ENCODE measurements around the gene MCM9.

MCM9 gene

DNA sequence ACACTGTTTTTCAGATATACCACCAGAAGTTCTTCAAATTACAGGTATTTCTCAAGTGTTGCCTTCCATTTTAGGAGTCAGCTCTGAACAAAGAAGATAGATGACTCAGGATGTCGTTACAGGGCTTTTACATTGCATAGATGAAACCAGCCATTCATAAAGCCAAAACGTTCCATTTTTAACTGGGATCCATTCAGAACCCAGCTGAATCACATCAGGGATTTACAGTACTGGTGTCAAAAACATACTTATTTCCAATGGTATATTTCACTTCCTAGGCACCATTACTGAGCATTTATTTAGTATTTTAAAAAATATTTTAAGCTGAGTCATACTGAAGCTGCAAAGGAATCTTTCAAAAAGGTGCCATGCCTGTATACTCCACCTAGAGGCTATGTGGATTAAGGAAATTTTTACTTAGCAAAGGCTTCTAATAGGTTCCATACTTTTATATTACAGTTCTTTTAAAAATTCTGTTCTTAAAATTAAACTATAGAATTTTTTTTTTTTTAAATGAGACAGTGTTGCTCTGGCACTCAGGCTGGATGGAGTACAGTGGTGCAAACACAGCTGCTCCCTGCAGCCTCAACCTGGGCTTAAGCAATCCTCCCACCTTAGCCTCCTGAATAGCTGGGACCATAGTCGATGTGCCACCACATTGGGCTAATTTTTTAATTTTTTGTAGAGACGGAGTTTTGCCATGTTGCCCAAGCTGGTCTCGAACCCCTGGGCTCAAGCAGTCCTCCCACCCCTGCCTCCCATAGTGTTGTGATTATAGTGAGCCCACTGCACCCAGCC, 38.4 kb downstream of the MCM9 start:
- TF ChIP-seq, protein P1, sequence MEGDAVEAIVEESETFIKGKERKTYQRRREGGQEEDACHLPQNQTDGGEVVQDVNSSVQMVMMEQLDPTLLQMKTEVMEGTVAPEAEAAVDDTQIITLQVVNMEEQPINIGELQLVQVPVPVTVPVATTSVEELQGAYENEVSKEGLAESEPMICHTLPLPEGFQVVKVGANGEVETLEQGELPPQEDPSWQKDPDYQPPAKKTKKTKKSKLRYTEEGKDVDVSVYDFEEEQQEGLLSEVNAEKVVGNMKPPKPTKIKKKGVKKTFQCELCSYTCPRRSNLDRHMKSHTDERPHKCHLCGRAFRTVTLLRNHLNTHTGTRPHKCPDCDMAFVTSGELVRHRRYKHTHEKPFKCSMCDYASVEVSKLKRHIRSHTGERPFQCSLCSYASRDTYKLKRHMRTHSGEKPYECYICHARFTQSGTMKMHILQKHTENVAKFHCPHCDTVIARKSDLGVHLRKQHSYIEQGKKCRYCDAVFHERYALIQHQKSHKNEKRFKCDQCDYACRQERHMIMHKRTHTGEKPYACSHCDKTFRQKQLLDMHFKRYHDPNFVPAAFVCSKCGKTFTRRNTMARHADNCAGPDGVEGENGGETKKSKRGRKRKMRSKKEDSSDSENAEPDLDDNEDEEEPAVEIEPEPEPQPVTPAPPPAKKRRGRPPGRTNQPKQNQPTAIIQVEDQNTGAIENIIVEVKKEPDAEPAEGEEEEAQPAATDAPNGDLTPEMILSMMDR (IDR thresholded peaks at IDR 0.05; ENCODE audit: insufficient read depth, low read depth, low read length, missing control alignments): peak; percentile 55
- peak overlapping the region; percentile 78 for H3K4me3 ChIP-seq (ENCODE audit: low read length)
- DNase-seq (ENCODE audit: low read depth): peak; percentile 80

DNA sequence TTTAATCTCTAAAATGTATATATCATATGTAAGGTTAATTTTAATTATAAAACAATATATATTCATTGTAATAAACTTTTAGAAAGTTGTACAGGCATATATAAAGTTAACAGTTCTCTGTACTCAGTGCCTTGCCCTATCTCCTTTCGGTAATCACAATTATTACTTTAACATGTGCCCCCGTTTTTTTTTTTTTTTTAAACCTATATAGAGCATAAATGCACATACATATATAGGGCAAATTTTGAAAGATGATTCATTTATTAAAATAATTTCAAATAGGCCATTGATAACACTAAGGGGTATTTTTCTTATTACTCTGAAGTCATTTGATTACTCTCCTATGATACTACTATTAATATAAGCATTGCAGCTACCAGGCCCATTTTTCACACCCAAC, 39.1 kb downstream of the MCM9 start:
- peak overlapping the region; percentile 78 for H3K4me3 ChIP-seq (ENCODE audit: low read length)
- TF ChIP-seq, protein P1 (IDR thresholded peaks at IDR 0.05; ENCODE audit: insufficient read depth, low read depth, low read length, missing control alignments): no peak
- DNase-seq (ENCODE audit: low read depth): no peak

DNA sequence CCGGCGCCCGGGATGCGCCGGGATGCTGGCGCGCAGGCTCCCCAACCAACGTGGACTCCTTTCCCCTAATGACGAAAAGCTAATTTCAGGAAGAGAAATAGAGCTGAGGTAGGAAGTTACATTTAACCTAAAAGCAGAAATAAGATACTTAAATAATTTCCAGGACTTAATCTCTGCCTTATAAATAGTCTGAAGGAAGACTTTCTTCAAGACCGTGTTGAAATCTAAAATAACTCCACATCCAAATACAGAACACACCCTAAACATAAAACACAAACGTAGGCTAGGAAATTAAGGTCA, 39.7 kb downstream of the MCM9 start:
- TF ChIP-seq, protein P1 (IDR thresholded peaks at IDR 0.05; ENCODE audit: insufficient read depth, low read depth, low read length, missing control alignments): no peak
- peak overlapping the region; percentile 78 for H3K4me3 ChIP-seq (ENCODE audit: low read length)
- no peak for DNase-seq (ENCODE audit: low read depth)

DNA sequence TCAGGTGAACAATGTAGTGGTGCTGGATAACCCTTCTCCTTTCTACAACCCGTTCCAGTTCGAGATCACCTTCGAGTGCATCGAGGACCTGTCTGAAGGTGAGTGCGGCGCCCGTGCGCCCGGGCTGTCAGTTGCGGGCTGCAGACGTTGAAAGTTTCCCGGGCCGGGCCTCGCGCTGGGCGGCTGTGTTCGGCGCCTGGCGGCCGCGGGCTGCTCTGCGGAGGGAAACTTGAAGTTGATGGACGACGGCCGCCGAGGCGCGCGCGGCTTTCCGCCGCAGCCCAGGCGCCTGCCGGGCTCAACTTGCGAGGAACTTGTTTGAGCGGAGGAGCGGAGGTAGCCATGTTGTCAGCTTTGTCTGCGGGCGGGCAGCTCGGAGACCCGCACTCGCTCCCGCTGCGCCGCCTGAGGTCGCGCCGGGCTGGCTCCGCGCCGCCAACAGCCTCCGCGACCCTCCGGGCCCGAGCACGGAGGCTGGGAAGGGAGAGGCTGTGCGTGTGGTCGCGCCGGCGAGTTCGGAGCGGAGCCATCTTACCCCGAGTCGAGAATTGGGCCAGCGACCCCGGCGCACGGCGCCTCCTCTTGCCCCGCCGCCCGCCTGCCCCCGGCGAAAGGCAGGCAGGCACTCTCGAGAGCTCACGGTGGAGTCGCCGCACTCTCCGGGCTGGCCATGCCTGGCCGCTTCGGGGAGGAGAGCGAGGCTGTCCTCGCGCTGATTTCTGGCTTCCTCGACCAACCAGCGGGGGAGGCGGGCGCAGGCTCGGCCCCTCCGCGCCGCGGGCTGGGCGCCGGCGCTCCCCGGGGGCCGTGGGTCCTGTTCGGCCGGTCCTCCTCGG, 40.3 kb downstream of the MCM9 start:
- peak; percentile 72 for DNase-seq (ENCODE audit: low read depth)
- TF ChIP-seq, protein P1 (IDR thresholded peaks at IDR 0.05; ENCODE audit: insufficient read depth, low read depth, low read length, missing control alignments): no peak
- H3K4me3 ChIP-seq (ENCODE audit: low read length): peak overlapping the region; percentile 78

DNA sequence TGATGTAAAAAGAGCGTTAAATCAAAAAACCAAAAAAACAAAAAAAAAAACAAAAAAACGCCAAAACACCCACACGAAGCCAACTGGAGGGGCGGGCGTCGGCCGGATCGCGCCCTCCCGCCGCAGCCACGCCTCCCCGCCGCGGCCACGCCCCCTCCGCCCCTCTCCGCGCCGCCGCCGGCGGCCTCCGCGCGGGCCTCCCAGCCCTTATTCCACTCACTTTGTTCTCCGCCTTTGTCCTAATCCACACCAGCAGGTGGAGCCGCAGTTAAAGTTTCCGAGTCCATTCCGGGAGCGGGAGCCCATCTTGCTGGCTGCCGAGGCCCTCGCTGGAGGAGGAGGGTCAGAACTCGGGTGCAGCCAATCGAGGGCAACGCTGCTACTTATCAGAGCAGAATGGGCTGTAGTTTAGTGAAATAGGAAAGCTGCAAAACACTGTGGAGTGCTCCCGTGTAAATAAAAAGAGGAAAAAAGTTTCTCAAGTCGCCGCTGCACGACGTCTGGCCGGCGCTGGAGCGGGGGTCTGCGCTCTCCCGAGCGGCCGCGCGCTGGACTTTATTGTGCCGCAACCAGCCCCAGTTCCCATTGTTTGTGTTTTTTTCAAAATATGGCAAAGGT, 41.0 kb downstream of the MCM9 start, which contains the start of gene ASF1A:
TSS of gene ASF1A (plus strand) at position 346 of the 618 bp plus-strand sequence. CDS start at position 608, 262 bp downstream.
- TF ChIP-seq, protein P1 (IDR thresholded peaks at IDR 0.05; ENCODE audit: insufficient read depth, low read depth, low read length, missing control alignments): peak; percentile 56
- DNase-seq (ENCODE audit: low read depth): peak; percentile 99
- H3K4me3 ChIP-seq (ENCODE audit: low read length): peak within 1 kb of the TSS; percentile 78

DNA sequence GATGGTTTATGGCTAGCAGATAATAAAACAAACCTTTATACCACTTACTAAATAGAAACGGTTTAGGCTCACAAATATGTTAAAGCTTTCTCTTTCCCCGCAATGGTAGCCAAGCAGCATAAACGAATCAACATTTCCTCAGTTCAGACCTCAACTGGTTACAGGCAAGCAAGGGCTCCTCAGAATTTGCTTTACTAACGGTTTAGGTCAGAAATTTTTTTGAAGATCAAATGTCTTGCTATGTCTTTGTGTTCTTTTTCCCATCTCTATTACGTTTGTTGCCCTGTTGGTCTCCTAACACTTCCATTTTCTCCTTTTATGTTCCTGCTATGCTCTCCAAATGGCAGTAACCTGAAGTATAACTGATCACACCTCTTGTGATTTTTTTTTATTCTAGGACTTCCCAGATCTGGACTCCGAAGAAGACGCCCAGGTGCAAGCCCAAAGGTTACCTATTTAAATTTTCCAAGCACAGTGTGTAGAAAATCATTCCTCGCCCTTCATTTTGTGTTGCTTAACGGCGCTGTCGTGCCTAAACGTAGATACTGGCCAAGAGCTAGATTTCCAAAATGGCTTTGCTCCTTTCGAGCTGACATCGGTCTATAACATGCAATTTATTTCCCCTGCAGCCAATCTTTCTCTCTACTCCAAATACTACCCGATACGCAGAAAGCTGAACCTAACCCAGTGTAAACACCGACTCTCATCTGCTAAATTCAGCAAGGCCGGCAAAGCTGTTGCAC, 41.7 kb downstream of the MCM9 start:
- TF ChIP-seq, protein P1 (IDR thresholded peaks at IDR 0.05; ENCODE audit: insufficient read depth, low read depth, low read length, missing control alignments): no peak
- DNase-seq (ENCODE audit: low read depth): peak; percentile 39
- H3K4me3 ChIP-seq (ENCODE audit: low read length): peak overlapping the region; percentile 73

Data from epithelial cell of esophagus (primary cell).